HEK293 (cell line): ENCODE data around the gene INHA.

Source experiments
- CTCF ChIA-PET: fragments of 350-600 bp; formaldehyde crosslinking; extraction: SDS; loops from one replicate; lab custom pipeline; 2021; ENCODE audit warnings: antibody characterized with exemption; lab: Yijun Ruan, JAX
- POLR2A ChIA-PET: fragments of 300-600 bp; formaldehyde crosslinking; extraction: SDS; loops from one replicate; lab custom pipeline; 2020; ENCODE audit warnings: antibody characterized with exemption, inconsistent platforms; lab: Yijun Ruan, JAX
- H3K27ac ChIP-seq: fragments of 200-500 bp; sonication (Bioruptor generic); 2 replicates; pipeline ENCODE4 v1.5.1; 2014; ENCODE audit warnings: low read depth, low read length, control low read depth, inconsistent platforms; ENCODE audit errors: extremely low read depth
- H3K36me3 ChIP-seq, 2 experiments: fragments of 200-500 bp in 1 of 2; sonication (Bioruptor generic) in 1 of 2; 1 replicate in 1 of 2; 2 replicates in 1 of 2; pipeline ENCODE4 v1.5.1; 2014 to 2017; ENCODE audit warnings: inconsistent platforms in 2 of 2, low read length in 2 of 2; ENCODE audit not compliant: control insufficient read depth in 2 of 2, insufficient read depth in 1 of 2
- H3K4me1 ChIP-seq: fragments of 200-500 bp; sonication (Bioruptor generic); 2 replicates; pipeline ENCODE4 v1.5.1; 2014; ENCODE audit warnings: mild to moderate bottlenecking, low read length, inconsistent platforms; ENCODE audit not compliant: control insufficient read depth, insufficient read depth
- H3K4me3 ChIP-seq: 2 replicates; pipeline ENCODE4 v1.5.1; 2011; ENCODE audit warnings: low read depth, mild to moderate bottlenecking, control low read depth, low read length, moderate library complexity
- H3K9me3 ChIP-seq: fragments of 200-500 bp; sonication (Bioruptor generic); 2 replicates; pipeline ENCODE4 v1.5.1; 2014; ENCODE audit warnings: low read depth, low read length, inconsistent platforms; ENCODE audit not compliant: control insufficient read depth, insufficient read depth
- BCL11B ChIP-seq: fragments of 450-650 bp; formaldehyde crosslinking; IDR thresholded peaks from 2 replicates; pipeline ENCODE4 v1.5.1; 2016; ENCODE audit warnings: low read depth, missing biosample characterization, missing genetic modification characterization
- GLIS1 ChIP-seq: fragments of 450-650 bp; formaldehyde crosslinking; IDR thresholded peaks from 2 replicates; pipeline ENCODE4 v1.5.1; 2016; ENCODE audit warnings: missing biosample characterization, missing genetic modification characterization
- HOXD13 ChIP-seq: sonication (generic); formaldehyde crosslinking; IDR thresholded peaks from 2 replicates; pipeline ENCODE4 v1.8.0; 2022; ENCODE audit warnings: missing genetic modification reagents, borderline replicate concordance
- KLF8 ChIP-seq: fragments of 450-650 bp; formaldehyde crosslinking; IDR thresholded peaks from 2 replicates; pipeline ENCODE4 v1.5.1; 2016; ENCODE audit warnings: missing biosample characterization, missing genetic modification characterization
- PRDM2 ChIP-seq: fragments of 450-650 bp; formaldehyde crosslinking; IDR thresholded peaks from 2 replicates; pipeline ENCODE4 v1.5.1; 2016; ENCODE audit warnings: missing biosample characterization, missing genetic modification characterization, borderline replicate concordance
- TRIM28 ChIP-seq: IDR thresholded peaks from 2 replicates; pipeline ENCODE4 v1.6.1; 2011; ENCODE audit warnings: low read length, control low read depth, borderline replicate concordance
- ZIC2 ChIP-seq: fragments of 450-650 bp; formaldehyde crosslinking; IDR thresholded peaks from 2 replicates; pipeline ENCODE4 v1.5.1; 2016; ENCODE audit warnings: missing biosample characterization, missing genetic modification characterization
- ZNF121 ChIP-seq: fragments of 450-650 bp; formaldehyde crosslinking; IDR thresholded peaks from 2 replicates; pipeline ENCODE4 v1.5.1; 2016; ENCODE audit warnings: missing biosample characterization, missing genetic modification characterization
- ZNF184 ChIP-seq: fragments of 450-650 bp; IDR thresholded peaks from 2 replicates; pipeline ENCODE4 v1.5.1; 2018; ENCODE audit warnings: missing biosample characterization, mild to moderate bottlenecking, missing genetic modification characterization
- ZNF239 ChIP-seq: fragments of 450-650 bp; formaldehyde crosslinking; IDR thresholded peaks from 2 replicates; pipeline ENCODE4 v1.5.1; 2016; ENCODE audit warnings: missing biosample characterization, missing genetic modification characterization
- ZNF26 ChIP-seq: fragments of 450-650 bp; formaldehyde crosslinking; IDR thresholded peaks from 2 replicates; pipeline ENCODE4 v1.5.1; 2016; ENCODE audit warnings: missing biosample characterization, missing genetic modification characterization
- ZNF341 ChIP-seq: fragments of 450-650 bp; formaldehyde crosslinking; IDR thresholded peaks from 2 replicates; pipeline ENCODE4; 2016; ENCODE audit warnings: low read depth, missing biosample characterization, missing genetic modification characterization
- ZNF350 ChIP-seq: fragments of 450-650 bp; formaldehyde crosslinking; IDR thresholded peaks from 2 replicates; pipeline ENCODE4 v1.5.0; 2017; ENCODE audit warnings: missing biosample characterization, mild to moderate bottlenecking, missing genetic modification characterization
- ZNF416 ChIP-seq: fragments of 450-650 bp; formaldehyde crosslinking; IDR thresholded peaks from 2 replicates; pipeline ENCODE4 v1.5.1; 2016; ENCODE audit warnings: missing biosample characterization, missing genetic modification characterization
- ZNF48 ChIP-seq: fragments of 450-650 bp; formaldehyde crosslinking; IDR thresholded peaks from 2 replicates; pipeline ENCODE4 v1.5.1; 2016; ENCODE audit warnings: missing biosample characterization, missing genetic modification characterization
- ZNF623 ChIP-seq: fragments of 450-650 bp; formaldehyde crosslinking; IDR thresholded peaks from 2 replicates; pipeline ENCODE4 v1.5.1; 2016; ENCODE audit warnings: missing biosample characterization, missing genetic modification characterization

INHA gene

GRCh38 chr2:219538504-219538951, 33.6 kb upstream of the INHA start:
- ChIA-PET POLR2A (no interaction called here), CTCF (interaction anchor here (1.0 to 4.2 kb wide), 6 partner anchors 8 to 136 kb away, joined by 3 to 68 read pairs (median 4); no protein-coding TSS in a partner anchor)
- peaks cover 0 to 32% of the 10 kb centered on the region in 2 experiments; a peak in 1 of 3 replicates for H3K36me3 ChIP-seq
- TF ChIP-seq ZIC2 (tag by site-specific recombination) = peak; percentile 52
- no peak for TF ChIP-seq ZNF48 (tag by site-specific recombination)
- no peak for TF ChIP-seq GLIS1 (tag by site-specific recombination)
- TF ChIP-seq ZNF341 = no peak
- no peaks in the 10 kb centered on the region for H3K4me1 ChIP-seq
- H3K4me3 ChIP-seq = no peak overlapping the region
- H3K27ac ChIP-seq = no peak overlapping the region
- no peaks in the 10 kb centered on the region for H3K9me3 ChIP-seq

GRCh38 chr2:219538956-219539788, 32.9 kb upstream of the INHA start:
- H3K4me3 ChIP-seq = no peak overlapping the region
- CTCF ChIA-PET = interaction anchor here (0.7 to 7.2 kb wide), 9 partner anchors 9 to 149 kb away, joined by 3 to 112 read pairs (median 4); no protein-coding TSS in a partner anchor
- H3K9me3 ChIP-seq = no peaks in the 10 kb centered on the region
- TF ChIP-seq ZNF623 (tag by site-specific recombination) = no peak
- peaks cover 0 to 32% of the 10 kb centered on the region in 2 experiments; a peak in 1 of 3 replicates for H3K36me3 ChIP-seq
- no peaks in the 10 kb centered on the region for H3K4me1 ChIP-seq
- H3K27ac ChIP-seq = no peak overlapping the region
- POLR2A ChIA-PET = no interaction called here

- POLR2A ChIA-PET = interaction anchor here (1.1 kb wide), 1 partner anchor 42 kb away, joined by 3 read pairs; the partner anchor contains the start of gene GMPPA
Measured at GRCh38 chr2:219539926-219540678, 32.0 kb upstream of the INHA start.

GRCh38 chr2:219540784-219541504, 31.2 kb upstream of the INHA start:
- POLR2A ChIA-PET = interaction anchor here (0.5 to 1.1 kb wide), 3 partner anchors 31 to 94 kb away, joined by 3 to 8 read pairs (median 3); partner anchors contain the start of genes GMPPA, INHA and OBSL1
- no peak overlapping the region for H3K4me3 ChIP-seq
- peaks cover 0 to 32% of the 10 kb centered on the region in 2 experiments; a peak in 1 of 3 replicates for H3K36me3 ChIP-seq
- no peak for TF ChIP-seq ZNF184 (tag by site-specific recombination)
- TF ChIP-seq ZNF239 (tag by site-specific recombination) = no peak
- no peak for TF ChIP-seq TRIM28
- TF ChIP-seq ZNF121 (tag by site-specific recombination) = no peak
- TF ChIP-seq PRDM2 (tag by site-specific recombination) = no peak
- TF ChIP-seq ZNF350 (tag by site-specific recombination) = no peak
- TF ChIP-seq HOXD13 (CRISPR knock-in tag) = no peak

More at GRCh38 chr2:219539926-219540678, 32.0 kb upstream of the INHA start:
- H3K9me3 ChIP-seq = no peaks in the 10 kb centered on the region
- no peak overlapping the region for H3K4me3 ChIP-seq
- peaks cover 0 to 32% of the 10 kb centered on the region in 2 experiments; a peak in 1 of 3 replicates for H3K36me3 ChIP-seq
- CTCF ChIA-PET = interaction anchor here (0.6 to 7.2 kb wide), 25 partner anchors 10 to 449 kb away, joined by 3 to 112 read pairs (median 9); partner anchors contain the start of genes GMPPA, INHA, OBSL1 and STK11IP
- TF ChIP-seq ZNF341 (no peak), ZNF26 (tag by site-specific recombination) (no peak), KLF8 (tag by site-specific recombination) (no peak), BCL11B (tag by site-specific recombination) (no peak), ZNF416 (tag by site-specific recombination) (no peak)
- H3K27ac ChIP-seq = no peak overlapping the region
- no peaks in the 10 kb centered on the region for H3K4me1 ChIP-seq

More at GRCh38 chr2:219540784-219541504, 31.2 kb upstream of the INHA start:
- H3K4me1 ChIP-seq = no peaks in the 10 kb centered on the region
- H3K9me3 ChIP-seq = no peaks in the 10 kb centered on the region
- no peak overlapping the region for H3K27ac ChIP-seq
- CTCF ChIA-PET = interaction anchor here (0.5 to 7.2 kb wide), 76 partner anchors 10 to 1790 kb away, joined by 3 to 112 read pairs (median 4); partner anchors contain the start of genes GMPPA, INHA, OBSL1 and STK11IP
